HuH-7.5 (cell line): ENCODE results near the gene RPL38.

Experiments used
- DNase-seq: peaks from one replicate; pipeline ENCODE4 v3.0.0; 2011; ENCODE audit warnings: low spot score

RPL38 gene

DNA sequence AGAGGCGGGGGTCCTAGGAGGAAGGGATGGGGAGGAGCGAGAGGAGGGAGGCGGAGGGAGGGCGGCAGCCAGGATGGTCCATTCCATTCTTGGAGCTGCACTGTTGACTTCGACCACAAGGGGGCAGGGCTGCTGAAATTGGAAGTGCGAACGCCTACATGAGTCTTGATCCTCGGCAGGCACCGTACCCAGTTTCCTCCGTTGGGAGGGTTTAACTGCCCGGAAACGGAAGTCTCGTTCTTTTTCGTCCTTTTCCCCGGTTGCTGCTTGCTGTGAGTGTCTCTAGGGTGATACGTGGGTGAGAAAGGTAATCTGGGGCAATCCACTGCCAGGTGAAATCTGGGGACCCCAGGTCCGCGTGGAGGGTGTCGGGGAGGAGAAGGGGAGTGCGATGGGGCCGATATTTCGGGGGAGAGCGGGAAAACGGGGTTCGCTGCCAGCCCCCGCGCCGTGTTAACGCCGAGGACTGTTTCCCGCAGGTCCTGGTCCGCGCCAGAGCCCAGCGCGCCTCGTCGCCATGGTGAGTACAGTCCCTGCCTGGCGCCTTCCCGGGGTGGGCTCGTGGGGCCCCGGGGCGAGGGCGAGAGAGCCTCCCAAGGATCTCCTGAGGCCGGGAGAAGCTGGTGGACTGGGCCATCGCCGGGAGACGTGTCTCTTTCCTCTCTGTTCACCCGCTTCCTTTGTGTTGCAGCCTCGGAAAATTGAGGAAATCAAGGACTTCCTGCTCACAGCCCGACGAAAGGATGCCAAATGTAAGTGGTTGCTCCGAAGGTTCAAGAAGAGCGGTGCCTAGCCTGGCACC, at the start of gene RPL38:
Gene RPL38 (plus strand): TSS at position 240 of the 802 bp plus-strand sequence. CDS start 278 bp downstream, at position 518.
- DNase-seq = peak; percentile 86

DNA sequence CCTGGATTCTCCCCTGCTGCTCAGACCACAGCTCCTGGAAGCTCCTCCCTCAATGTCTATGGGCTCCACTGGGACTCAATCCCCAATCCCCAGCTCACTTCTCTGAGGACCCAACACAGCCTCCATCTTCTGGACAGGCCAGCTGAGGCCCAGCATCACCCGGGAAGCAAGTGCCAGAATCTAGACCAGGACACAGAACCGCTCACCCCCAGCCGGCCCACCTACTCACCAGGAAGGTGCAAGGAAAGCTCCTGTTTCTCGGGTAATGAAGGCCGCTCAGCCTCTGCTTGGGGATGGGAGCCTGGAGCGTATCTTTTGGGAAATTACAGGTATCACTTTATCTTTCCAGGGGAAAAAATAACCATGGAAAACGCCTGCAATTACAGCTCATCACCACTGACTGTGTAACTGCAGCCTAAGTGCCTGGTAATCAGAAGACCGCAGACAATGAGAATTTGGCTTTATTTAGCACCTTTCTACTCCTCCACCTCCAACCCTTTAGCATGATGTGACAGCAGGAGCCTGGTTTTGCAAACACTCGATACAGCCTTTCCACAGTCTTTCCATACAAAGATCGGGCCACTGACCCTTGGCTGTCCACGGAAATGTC, 49.6 kb upstream of the RPL38 start:
- DNase-seq = no peak

DNA sequence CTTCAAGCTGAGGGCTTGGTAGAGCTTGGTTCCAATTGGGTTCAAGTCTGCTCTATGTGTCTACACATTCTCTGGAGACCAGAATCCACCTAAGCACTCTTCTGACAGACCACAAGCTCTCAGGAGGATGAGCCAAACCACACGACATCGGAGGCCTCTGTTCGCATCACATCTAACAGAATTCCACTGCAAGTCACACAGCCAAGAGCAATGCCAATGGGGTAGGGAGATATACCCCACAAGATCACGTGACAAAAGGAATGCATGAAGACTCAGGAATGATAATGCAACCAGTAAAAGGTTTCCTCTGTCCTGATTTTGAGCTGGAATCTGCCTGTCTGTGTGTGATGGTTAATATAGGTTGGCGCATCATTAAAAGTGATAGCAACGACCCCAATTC, 46.6 kb upstream of the RPL38 start:
- no peak for DNase-seq

DNA sequence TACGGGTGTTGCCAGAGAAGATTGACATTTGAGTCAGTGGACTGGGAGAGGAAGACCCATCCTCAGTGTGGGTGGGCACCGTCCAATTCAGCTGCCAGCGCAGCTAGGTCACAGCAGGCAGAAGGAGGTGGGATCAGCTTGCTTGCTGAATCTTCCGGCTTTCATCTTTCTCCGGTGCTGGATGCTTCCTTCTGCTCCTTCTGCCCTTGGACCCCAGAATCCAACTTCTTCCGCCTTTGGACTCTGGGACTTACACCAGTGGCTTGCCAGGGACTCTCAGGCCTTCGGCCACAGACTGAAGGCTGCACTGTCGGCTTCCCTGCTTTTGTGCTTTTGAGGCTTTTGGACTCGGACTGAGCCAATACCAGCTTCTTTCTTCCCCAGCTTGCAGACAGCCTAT, 46.1 kb upstream of the RPL38 start:
- DNase-seq = no peak

DNA sequence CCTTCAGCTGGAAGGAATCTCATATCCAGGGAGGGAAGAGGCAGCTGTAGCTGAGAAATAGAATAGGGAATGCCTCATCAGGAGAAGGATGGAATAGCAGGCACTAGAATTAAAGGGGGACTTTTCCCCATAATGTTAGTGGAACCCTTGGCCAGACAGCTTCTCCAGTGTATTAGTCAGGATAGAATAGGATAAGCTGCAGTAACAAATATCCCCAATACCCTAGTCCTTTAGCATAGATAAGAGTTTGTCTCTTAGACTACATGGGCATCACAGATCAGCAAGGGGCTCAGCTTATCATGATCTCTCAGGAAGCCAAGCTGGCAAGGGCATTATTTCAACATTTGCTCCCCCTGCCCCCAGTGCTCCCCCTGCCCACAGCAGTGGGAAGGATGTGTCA, 44.7 kb upstream of the RPL38 start:
- DNase-seq = no peak

DNA sequence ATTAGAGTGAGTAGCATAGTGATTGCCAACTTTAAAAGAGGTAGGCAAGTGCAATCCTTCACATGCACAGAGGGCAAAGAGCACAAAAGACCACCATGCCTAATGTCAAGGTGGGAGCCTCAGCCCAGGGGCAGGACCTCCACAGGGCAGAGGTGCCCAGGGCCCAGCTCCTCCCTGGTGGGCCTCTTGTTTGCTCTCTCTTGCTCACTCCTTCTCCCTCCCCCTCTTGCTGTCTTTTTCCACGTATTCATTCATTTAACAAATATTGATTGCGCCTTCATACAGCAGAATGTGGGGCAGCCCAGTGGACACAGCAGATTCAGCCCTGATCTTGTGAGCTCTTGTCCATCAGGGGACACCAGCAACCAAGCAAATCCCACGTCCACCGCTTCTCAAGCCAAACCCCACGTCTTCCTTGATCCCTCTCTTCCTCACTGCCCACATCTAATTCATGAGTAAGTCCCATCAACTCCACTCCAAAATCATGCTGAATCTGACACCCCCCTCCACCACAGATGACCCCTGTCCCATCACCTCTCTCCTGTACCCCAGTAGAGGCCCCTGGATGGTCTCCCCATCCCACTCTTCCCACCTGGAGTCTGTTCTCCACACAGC, 44.1 kb upstream of the RPL38 start:
- DNase-seq = no peak

DNA sequence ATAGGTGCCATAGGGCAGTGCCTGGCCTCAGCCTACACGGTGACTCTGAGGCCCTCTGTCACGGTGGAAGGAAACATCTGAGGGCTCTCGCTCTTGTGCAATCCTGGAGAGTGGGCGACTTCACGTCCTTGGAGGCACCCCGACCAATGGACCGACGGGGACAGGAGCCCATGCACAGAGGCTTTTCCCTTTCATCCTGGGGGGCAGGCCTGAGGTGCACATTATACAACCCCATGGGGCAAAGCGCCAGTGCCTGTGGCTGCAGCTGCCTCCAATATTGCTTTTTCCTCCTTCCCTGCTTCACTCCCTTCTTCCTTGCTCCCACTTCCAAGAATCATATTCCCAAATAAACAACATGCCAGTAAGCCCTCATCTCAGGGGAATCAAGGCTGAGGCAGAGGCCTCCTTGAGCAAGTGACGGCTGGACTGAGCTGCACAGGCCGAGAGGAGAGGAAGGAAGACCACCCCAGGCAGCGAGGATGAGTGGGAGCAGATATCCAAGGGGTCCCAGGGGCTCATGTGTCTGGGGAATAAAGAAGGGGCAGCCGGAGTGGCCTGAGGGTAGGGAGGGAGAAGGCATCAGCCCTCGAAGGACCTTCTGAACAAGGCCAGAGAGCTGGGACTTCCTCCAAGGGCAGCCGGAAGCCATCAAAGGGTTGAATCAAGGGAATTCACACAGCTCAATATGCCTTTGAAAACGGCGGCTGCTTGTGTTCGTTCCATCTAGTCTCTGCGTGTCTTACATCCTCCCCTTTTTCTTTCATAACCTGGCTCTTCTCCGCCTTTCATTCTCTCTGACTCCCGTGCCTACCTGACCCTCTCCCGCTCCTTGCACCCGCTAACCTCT, 42.6 kb upstream of the RPL38 start:
- no peak for DNase-seq

DNA sequence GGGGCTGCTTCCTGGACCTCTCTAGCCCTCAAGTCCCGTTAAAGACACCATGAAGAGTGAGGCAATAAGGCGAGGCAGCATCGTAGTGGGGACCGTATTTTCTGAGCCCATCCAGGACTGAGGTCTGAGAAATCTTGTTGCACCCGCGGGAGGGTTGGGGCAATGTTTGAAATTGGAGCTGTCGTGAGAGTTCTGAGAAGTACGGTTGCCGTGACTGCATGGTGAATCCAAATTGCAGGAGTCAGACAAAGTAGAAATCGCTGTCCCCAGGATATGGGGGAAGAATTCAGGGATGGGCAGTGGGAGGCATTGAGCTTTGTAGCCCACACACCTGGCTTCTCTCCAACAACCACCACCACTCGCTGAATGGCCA, 42.0 kb upstream of the RPL38 start:
- no peak for DNase-seq

DNA sequence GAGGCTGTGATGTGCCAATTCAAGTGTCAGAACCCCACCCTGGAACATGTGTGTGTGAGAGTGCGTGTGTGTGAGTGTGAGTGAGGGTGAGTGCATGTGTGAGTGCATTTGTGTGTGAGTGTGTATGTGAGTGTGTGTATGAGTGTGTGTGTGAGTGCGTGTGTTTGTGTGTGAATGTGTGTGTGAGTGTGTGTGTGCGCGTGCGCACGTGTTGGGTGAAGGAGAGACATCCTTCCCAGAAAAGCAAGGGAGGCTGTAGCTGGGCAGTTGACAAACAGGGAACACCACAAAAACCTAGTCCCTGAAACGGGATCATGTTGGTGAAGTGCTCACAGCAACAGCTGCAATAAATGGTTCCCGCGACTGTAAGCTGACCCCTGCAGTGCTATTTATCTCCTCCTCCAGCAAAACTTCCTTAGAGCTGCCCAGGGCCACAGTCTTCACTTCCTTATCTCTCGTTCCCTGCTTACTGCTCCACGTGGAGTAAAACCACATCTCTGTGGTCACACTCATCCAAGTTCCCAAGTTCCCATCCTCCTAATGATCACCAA, 40.1 kb upstream of the RPL38 start:
- DNase-seq = no peak

DNA sequence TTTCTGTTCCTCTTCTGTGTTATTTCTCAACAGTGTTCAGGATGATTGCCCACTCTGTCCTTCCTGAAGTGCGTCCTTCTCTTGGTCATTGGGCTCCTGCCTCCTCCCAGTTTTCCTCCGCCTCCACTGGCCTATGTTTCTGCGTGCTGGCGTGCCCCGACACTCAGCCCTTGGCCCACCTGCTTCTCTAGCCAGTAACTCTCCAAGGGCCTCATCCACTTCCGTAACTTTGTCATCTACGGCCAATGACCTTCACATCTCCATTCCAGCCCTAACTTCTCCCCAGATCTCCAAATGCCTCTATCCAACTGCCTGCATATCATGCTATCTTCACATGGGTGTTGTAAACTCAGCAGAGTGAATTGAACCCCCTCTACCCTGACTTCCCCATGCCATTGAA, 39.6 kb upstream of the RPL38 start:
- DNase-seq = no peak

DNA sequence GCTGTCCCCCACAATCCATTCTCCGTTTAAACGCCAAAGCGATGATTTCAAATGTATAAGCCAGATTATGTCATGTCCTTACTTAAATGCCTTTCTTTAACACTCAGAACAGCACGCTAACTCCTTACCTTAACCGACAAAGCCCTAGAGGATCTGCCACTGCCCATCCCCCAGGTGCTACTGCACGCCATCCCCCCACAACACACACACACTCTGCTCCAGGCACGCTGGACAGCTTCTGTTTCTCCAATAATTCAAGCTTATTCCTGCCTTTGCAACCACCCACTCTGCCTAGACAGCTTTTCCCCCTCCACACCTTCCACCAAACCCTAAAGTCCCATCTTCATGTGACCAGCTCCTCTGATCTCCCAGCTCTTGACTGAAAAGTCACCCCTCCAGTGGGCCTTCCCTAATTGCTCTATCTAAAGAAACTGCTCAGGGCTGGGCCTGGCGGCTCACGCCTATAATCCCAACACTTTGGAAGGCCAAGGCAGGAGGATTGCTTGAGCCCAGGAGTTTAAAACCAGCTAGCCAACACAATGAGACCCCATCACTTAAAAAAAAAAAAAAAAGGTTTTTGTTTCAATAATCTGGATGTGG, 38.9 kb upstream of the RPL38 start:
- DNase-seq = no peak

DNA sequence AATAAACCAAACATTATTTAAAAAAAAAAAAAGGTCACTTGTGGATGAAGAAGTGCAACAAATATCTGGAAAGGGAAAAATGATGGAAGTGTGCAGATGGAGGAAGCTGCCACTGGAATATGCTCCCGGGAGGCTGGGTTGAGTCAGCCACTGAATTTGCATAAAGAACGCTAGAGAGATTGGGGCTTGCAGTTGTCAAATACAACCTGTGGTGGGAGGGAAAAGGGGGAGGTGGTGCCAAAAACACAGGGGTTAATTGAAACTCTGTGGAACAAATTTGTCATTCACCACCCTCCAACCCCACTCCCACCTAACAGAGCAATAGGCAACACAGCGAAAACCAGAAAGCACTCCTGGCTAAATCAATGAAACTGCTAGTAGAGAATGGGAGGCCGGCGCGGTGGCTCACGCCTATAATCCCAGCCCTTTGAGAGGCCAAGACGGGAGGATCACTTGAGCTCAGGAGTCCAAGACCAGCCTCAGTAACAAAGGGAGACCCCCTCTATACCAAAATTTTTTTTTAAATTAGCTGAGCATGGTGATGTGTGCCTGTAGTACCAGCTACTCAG, 37.6 kb upstream of the RPL38 start:
- DNase-seq = no peak

DNA sequence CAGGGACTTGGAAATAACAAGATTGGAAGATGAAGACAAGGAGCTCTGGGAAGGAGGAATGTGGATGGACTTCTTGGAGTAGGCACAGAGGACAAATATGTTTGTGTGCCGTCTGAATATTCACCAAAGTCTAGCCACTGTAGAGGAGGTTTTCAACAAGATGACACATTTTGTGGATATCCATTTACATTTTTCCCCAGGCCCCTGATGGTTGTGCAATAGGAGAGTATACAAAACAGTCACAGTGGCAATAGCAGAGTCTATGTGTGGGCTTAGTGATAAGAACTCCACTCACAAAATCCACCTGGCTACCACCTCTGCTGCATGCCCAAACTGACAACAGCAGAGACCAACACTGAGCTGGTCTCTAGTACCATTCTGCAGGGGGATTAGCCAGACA, 32.6 kb upstream of the RPL38 start:
- no peak for DNase-seq

DNA sequence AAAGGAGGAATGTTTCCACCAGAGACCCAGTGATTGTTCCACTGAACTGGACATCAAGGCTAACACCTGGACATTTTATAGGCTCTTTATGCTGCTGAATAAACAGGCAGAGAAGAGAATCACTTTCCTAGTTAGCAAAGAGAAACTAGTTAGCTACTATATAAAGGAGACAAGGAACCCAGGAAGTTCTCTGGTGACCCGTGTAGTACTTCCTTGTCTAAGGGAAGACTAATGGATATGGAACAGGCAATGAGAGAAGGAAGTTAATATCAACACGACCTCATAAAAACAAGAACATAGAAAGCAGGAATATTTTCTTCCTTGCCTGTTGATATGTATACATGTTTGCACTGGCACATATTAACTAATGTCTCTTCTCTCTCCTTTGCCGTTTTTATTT, 30.8 kb upstream of the RPL38 start:
- DNase-seq = no peak

DNA sequence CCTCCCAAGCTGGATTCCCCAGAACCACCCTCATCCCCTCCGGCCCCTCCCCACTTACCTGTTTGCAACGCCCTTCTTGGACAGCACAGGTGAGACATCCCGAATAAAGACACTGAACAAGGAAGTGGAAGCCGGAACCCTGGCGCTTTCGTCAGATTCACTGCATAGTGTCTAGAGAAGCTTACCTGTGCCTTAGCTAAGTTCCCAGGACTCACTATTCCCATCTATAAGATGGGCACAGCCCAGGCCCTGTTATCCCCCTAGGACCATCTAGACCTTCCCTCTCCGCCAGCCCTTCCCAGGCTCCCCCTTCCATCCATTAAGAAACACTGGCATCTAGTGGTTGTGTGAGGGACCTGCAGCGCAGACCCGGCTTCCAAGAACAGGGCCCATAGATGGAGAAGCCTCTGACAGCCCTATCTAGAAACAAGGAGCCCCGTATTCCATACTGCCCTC, 26.9 kb upstream of the RPL38 start:
- peak; percentile 59 for DNase-seq

DNA sequence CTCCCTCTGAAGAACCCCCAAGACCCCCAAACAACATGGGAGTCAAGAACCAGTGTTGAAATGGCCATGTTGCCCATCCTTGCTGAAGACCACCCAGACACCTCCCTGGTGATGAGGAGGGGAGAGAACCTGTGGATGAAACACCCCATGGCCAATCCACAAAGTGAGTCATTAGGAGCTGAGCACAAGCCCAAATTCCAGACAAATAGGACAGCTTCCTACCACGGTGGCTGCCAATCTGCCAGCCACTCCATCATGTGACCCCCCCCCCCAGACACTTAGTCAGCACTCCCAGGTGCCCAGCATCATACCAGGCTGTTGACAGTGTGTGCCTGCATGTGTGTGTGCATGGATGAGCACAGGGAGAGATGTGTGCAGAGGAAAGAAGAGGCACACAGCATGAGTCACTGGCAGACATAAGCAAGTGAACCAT, 26.4 kb upstream of the RPL38 start:
- no peak for DNase-seq

DNA sequence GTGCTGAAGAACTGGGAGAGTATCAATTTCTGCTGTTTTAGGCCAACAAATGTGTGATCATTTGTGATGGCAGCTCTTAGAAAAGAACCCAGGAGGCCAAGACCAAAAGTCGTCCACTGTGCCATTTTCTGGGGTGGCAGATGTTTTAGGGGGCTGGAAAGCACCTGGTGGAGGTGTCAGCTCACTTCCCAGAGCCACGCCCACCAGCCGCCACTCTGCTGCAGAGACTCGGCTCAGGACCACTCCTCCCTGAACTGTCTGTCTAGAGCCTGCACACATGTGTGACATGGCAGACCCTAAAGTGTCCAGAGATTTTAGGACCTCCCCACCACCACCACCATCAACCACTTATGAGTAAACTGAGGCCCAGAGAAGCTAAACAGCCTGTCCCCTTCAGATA, 23.9 kb upstream of the RPL38 start:
- no peak for DNase-seq

DNA sequence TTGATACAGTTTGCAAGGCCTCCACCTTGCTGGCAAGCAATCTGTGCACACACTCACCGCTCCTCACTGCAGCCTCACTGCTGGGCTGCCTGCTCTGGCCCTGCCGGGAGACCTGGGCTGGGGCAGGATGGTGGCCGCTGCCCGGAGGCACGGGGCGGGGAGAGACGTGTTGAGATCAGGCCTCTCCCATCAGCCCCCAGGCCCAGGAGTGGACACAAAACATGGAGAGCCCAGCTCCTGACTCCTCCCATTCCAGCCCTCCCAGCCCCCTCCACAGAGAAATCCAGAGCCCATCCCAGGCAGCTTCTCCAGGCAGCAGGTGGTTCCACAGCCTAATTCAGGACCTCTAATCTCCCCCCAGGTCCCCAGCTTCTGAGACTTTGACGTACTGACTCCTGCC, 23.1 kb upstream of the RPL38 start:
- DNase-seq = no peak

DNA sequence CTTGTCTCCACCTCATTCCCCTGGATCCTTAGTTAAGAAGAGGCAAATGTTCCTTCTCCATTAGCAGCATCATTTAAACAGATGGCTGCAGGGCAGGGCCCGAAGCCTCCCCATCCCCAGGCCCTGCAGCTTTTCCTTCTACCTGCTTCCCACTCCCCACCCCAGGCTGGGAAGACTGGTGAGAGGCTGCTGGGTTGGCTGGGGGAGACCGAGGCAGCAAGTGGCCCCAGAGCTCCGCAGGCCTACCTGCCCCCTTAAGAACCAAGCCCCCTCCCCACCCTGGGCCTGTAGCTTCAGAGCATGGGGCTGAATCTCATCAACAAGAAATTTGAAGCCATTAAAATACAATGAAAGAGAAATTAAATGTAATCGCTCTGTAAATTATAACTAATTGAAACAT, 22.1 kb upstream of the RPL38 start:
- DNase-seq = no peak

DNA sequence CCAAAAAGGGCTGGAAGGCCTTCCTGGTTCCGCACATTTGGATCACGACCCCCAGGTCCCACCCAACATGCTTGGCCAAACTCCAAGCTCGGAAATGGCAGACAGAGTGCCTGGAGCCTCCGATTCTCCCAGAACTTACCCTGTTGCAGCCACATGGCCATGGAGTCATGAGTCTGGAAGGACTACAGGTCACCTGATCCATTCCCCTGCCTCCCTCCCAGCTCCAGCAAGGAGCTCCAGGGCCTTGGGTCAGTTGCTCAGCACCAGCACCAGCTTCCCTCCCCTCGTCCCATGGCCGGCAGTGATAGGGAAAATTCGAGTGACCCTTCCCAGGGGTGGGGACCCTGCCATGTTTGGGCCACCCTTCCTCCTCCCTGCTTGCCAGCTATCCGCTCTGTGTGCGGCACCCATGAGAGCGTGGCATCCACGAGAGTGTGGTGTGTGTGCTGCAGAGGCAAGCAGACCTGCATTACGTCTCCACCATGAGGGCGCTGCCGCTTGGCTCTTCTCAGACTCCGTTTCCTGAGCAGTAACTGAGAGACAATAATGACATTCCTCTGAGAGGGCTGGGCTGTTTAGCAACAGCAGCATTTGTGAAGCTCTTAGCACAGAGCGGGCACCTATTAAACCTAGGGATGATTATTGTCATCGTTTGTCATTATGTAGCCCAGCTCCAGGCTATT, 21.3 kb upstream of the RPL38 start:
- DNase-seq = no peak

DNA sequence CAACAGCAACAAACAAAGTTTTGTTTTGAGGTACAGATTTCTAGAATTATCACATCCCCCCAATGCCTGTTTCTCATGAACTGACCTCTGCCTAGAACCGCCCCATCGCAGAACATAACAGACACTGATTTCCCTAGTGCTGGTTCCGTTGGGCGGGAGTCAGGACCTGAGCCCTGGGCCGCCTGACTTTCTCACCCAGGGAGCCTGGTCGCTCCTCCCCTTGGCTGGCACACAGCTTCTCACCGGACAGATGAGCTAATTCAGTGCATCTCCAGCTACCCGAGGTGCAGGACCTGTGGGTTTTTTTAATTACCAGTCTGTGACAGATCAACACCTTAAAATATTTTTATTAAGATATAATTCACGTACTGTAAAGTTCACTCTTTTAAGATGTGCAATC, 20.1 kb upstream of the RPL38 start:
- DNase-seq = no peak
